Neuronal stem cell (in vitro differentiated cells): ENCODE results near the gene ZBTB40.

Experiments
- DNase-seq: peaks from one replicate; pipeline ENCODE4 v3.0.0-alpha.2; 2013; ENCODE audit warnings: low spot score
- H2AFZ ChIP-seq: one replicate; pipeline ENCODE4 v1.6.1; 2013; ENCODE audit warnings: mild to moderate bottlenecking, low read length, inconsistent platforms
- H2AK5ac ChIP-seq: 2 replicates; pipeline ENCODE4 v1.6.1; 2013; ENCODE audit warnings: low read depth, mild to moderate bottlenecking, inconsistent platforms, low read length, moderate library complexity, mixed read lengths
- H2BK120ac ChIP-seq: 2 replicates; pipeline ENCODE4 v1.6.1; 2013; ENCODE audit warnings: low read depth, mild to moderate bottlenecking, inconsistent platforms, low read length, moderate library complexity, mixed read lengths
- H2BK12ac ChIP-seq: one replicate; pipeline ENCODE4 v1.6.1; 2013; ENCODE audit warnings: low read length, inconsistent platforms
- H2BK15ac ChIP-seq: 2 replicates; pipeline ENCODE4 v1.6.1; 2013; ENCODE audit warnings: mild to moderate bottlenecking, low read length, inconsistent platforms, mixed read lengths
- H2BK5ac ChIP-seq: one replicate; pipeline ENCODE4 v1.6.1; 2013; ENCODE audit warnings: inconsistent platforms, mild to moderate bottlenecking, low read length, moderate library complexity
- H3K14ac ChIP-seq: one replicate; pipeline ENCODE4 v1.6.1; 2013; ENCODE audit warnings: low read length, inconsistent platforms
- H3K18ac ChIP-seq: 2 replicates; pipeline ENCODE4 v1.6.1; 2013; ENCODE audit warnings: low read length, inconsistent platforms
- H3K23ac ChIP-seq: 2 replicates; pipeline ENCODE4 v1.6.1; 2013; ENCODE audit warnings: low read depth, mild to moderate bottlenecking, mixed read lengths, low read length, inconsistent platforms; ENCODE audit not compliant: poor library complexity
- H3K27ac ChIP-seq: replicated peaks from 3 replicates; pipeline ENCODE4 v1.5.1; 2013; ENCODE audit warnings: low read length, inconsistent platforms
- H3K27me3 ChIP-seq, 3 experiments: 2 replicates each; pipeline ENCODE4 v1.6.1; 2013; ENCODE audit warnings: low read length in 3 of 3, mild to moderate bottlenecking in 2 of 3, inconsistent platforms in 1 of 3, low read depth in 1 of 3, mixed read lengths in 1 of 3, moderate library complexity in 1 of 3; ENCODE audit not compliant: control insufficient read depth in 3 of 3, insufficient read depth in 3 of 3
- H3K36me3 ChIP-seq, 2 donors: replicated peaks in 1 of 2; 2 replicates each; pipeline ENCODE4 v1.6.1; 2013; ENCODE audit warnings: low read length in 2 of 2; ENCODE audit not compliant: control insufficient read depth in 2 of 2, insufficient read depth in 2 of 2
- H3K4ac ChIP-seq: 2 replicates; pipeline ENCODE4 v1.6.1; 2013; ENCODE audit warnings: inconsistent platforms, mild to moderate bottlenecking, low read length, moderate library complexity
- H3K4me1 ChIP-seq, 2 donors: 1 replicate in 1 of 2; 2 replicates in 1 of 2; pipeline ENCODE4 v1.6.1; 2013; ENCODE audit warnings: low read length in 2 of 2, low read depth in 1 of 2; ENCODE audit not compliant: control insufficient read depth in 2 of 2, insufficient read depth in 1 of 2
- H3K4me2 ChIP-seq: one replicate; pipeline ENCODE4 v1.6.1; 2013; ENCODE audit warnings: mild to moderate bottlenecking, low read length, inconsistent platforms; ENCODE audit not compliant: insufficient read depth, poor library complexity, severe bottlenecking
- H3K4me3 ChIP-seq, 2 donors: 2 replicates each; pipeline ENCODE4 v1.5.1; 2013; ENCODE audit warnings: low read length in 2 of 2, mild to moderate bottlenecking in 2 of 2, inconsistent platforms in 1 of 2, moderate library complexity in 1 of 2
- H3K79me1 ChIP-seq: one replicate; pipeline ENCODE4 v1.6.1; 2013; ENCODE audit warnings: low read depth, mild to moderate bottlenecking, inconsistent platforms, low read length, moderate library complexity
- H3K9ac ChIP-seq: one replicate; pipeline ENCODE4 v1.6.1; 2013; ENCODE audit warnings: mild to moderate bottlenecking, low read depth, low read length, inconsistent platforms; ENCODE audit not compliant: poor library complexity
- H3K9me3 ChIP-seq, 2 donors: replicated peaks in 1 of 2; 2 replicates each; pipeline versions ENCODE3 to v1.6.1; 2013; ENCODE audit warnings: low read length in 2 of 2, mild to moderate bottlenecking in 2 of 2, inconsistent platforms in 1 of 2, low read depth in 1 of 2, mixed read lengths in 1 of 2, moderate library complexity in 1 of 2; ENCODE audit not compliant: control insufficient read depth in 2 of 2, insufficient read depth in 1 of 2
- H4K8ac ChIP-seq: one replicate; pipeline ENCODE4 v1.6.1; 2013; ENCODE audit warnings: low read depth, mild to moderate bottlenecking, inconsistent platforms, low read length, moderate library complexity
- H4K91ac ChIP-seq: one replicate; pipeline ENCODE4 v1.6.1; 2013; ENCODE audit warnings: low read length, low read depth, mild to moderate bottlenecking, inconsistent platforms; ENCODE audit not compliant: poor library complexity
- WGBS, 2 donors: extraction: QIAGEN DNeasy Blood & Tissue Kit; methylation state at CpG; one replicate each; pipeline ENCODE4 v1.1.7; 2013; ENCODE audit warnings: missing lambda C conversion rate in 2 of 2, mixed read lengths in 1 of 2; ENCODE audit not compliant: insufficient read length in 2 of 2, insufficient replicate concordance in 1 of 2; ENCODE audit errors: extremely low coverage in 2 of 2; 5-methylcytosine and 5-hydroxymethylcytosine counted together

Gene ZBTB40

DNA sequence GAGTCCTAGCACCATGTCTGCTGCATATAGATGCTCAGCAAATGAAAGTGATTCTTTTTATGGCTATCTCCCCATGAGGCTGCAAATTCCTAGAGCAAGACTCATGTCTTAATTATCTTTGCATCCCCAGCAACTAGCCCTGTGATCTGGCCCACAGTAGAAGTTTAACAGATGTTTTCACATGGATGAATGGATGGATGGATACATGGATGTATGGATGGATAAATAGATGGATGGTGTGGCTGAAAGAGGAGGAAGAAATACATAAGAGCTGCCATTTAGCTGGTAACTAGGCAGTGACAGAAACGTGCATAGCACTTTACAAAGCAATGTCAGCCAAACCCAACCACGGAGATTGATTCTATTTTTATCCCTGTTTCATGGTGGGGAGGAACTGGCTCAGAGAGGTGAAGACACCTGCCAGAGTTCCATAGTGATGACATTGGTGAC is 32.7 kb upstream of the ZBTB40 start:
- no peak overlapping the region for H3K14ac ChIP-seq
- H3K9ac ChIP-seq = no peak overlapping the region
- H3K36me3 ChIP-seq = no peaks in the 10 kb centered on the region
- no peak overlapping the region for H3K4me2 ChIP-seq
- H2AFZ ChIP-seq = no peak overlapping the region
- no peak overlapping the region for H3K4ac ChIP-seq
- no peak overlapping the region for H2BK120ac ChIP-seq
- no peak overlapping the region for H2BK15ac ChIP-seq
- no peak overlapping the region for H2AK5ac ChIP-seq
- H3K9me3 ChIP-seq = no peaks in the 10 kb centered on the region
- peaks cover 0 to 31% (median 2%) of the 10 kb centered on the region in 3 experiments for H3K27me3 ChIP-seq
- H3K79me1 ChIP-seq = no peaks in the 10 kb centered on the region
- no peak overlapping the region for H3K23ac ChIP-seq
- peaks cover 0 to 2% of the 10 kb centered on the region in 2 donors for H3K4me1 ChIP-seq
- H2BK12ac ChIP-seq = no peak overlapping the region
- H3K18ac ChIP-seq = no peak overlapping the region
- no peak overlapping the region for H4K8ac ChIP-seq
- no peak overlapping the region for H4K91ac ChIP-seq
- H3K4me3 ChIP-seq = no peak overlapping the region
- no CpG with 5 or more reads among the region's 2 CpGs for WGBS, 2 donors
- no peak for DNase-seq
- H2BK5ac ChIP-seq = no peak overlapping the region
- H3K27ac ChIP-seq = no peak overlapping the region

DNA sequence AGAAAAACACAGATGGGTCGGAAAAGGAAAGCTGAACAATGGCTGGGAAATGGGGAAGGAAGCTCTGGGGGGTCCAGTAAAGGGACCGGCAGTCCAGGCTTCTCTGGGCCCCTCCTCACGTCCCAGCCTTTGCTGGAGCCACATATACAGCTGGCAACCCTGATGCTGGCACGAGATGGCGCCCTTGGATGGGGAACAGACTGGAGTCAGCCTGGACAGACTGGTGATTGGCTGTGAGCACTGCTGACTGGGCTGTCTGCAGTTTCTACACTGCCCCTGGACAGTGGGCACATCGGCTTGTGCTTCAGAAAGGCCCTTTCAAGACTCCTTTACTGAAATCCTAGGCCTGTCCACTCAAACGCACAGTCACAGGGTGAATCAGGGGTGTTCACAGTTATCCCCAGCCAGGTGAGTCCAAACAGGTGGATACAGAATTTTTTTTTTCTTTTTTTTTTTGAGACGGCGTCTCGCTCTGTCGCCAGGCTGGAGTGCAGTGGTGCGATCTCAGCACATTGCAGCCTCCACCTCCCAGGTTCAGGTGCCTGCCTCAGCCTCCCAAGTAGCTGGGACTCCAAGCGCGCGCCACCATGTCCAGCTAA is 31.1 kb upstream of the ZBTB40 start:
- WGBS, 2 donors = no CpG with 5 or more reads among the region's 15 CpGs
- DNase-seq = peak; percentile 70
- no peak overlapping the region for H3K27ac ChIP-seq
- H2BK12ac ChIP-seq = no peak overlapping the region
- H2BK15ac ChIP-seq = no peak overlapping the region
- H3K23ac ChIP-seq = no peak overlapping the region
- peaks cover 0 to 25% (median 2%) of the 10 kb centered on the region in 3 experiments for H3K27me3 ChIP-seq
- no peak overlapping the region for H2BK5ac ChIP-seq
- H3K14ac ChIP-seq = no peak overlapping the region
- H3K79me1 ChIP-seq = no peaks in the 10 kb centered on the region
- H4K8ac ChIP-seq = no peak overlapping the region
- H3K4me1 ChIP-seq = peaks cover 0 to 2% of the 10 kb centered on the region in 2 donors
- no peak overlapping the region for H3K9ac ChIP-seq
- H4K91ac ChIP-seq = no peak overlapping the region
- H3K4me2 ChIP-seq = no peak overlapping the region
- no peak overlapping the region for H3K4me3 ChIP-seq
- no peak overlapping the region for H2AK5ac ChIP-seq
- H2AFZ ChIP-seq = no peak overlapping the region
- no peak overlapping the region for H2BK120ac ChIP-seq
- H3K36me3 ChIP-seq = no peaks in the 10 kb centered on the region
- no peak overlapping the region for H3K4ac ChIP-seq
- H3K9me3 ChIP-seq = no peaks in the 10 kb centered on the region
- H3K18ac ChIP-seq = no peak overlapping the region

DNA sequence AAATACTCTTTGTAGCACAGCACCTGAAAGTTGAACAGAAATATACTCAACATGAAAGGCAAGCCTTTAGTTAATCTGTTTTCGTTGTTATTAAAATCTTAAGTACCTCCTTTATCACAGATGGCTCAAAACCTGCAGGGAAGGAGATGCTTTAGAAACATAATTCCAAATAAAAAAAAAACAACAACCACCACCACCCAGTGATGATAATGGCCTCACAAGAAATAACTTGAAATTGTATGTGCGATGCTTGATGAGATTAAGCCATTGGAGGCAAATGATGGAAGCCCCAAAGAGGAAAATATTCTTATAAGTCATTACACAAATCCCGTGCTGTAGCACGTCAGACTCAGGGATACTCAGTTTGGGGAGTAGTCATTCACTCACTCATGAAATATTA is 24.9 kb upstream of the ZBTB40 start:
- Histone ChIP-seq H3K23ac (no peak overlapping the region), H3K4me3 (no peak overlapping the region), H3K9me3 (no peaks in the 10 kb centered on the region), H3K18ac (no peak overlapping the region), H3K79me1 (no peaks in the 10 kb centered on the region), H3K27ac (no peak overlapping the region), H2AFZ (no peak overlapping the region), H3K4me1 (no peaks in the 10 kb centered on the region), H3K14ac (no peak overlapping the region), H2AK5ac (no peak overlapping the region), H2BK12ac (no peak overlapping the region), H2BK15ac (no peak overlapping the region), H3K4me2 (no peak overlapping the region), H3K9ac (no peak overlapping the region), H2BK5ac (no peak overlapping the region), H3K27me3 (peaks cover 0 to 7% (median 0%) of the 10 kb centered on the region in 3 experiments), H2BK120ac (no peak overlapping the region), H4K91ac (no peak overlapping the region), H3K4ac (no peak overlapping the region), H4K8ac (no peak overlapping the region), H3K36me3 (no peaks in the 10 kb centered on the region)
- WGBS, 2 donors = no CpG with 5 or more reads among the region's 4 CpGs
- no peak for DNase-seq

DNA sequence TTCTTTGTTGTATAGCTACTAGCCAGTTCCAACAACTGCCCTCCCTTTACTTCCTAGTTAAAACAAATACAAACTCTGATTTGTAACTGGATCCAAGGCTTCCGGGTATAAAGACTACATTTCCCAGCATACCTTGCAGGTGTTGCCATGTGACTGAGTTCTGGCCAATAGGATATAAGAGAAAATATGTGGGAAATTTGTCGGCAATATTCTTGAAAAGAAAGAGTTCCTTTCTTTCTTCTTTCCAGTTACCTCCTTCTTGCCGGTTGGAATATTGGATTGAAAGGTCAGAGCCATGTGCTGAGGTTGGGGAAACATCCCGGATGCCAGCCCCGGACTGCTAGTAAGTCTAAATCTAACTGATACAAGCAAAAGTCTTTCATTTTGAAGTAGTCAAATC is 23.0 kb upstream of the ZBTB40 start:
- Histone ChIP-seq H4K8ac (no peak overlapping the region), H3K9ac (no peak overlapping the region), H2BK15ac (no peak overlapping the region), H2BK5ac (no peak overlapping the region), H4K91ac (no peak overlapping the region), H3K4me2 (peak overlapping the region; percentile 18), H3K9me3 (no peaks in the 10 kb centered on the region), H2BK120ac (no peak overlapping the region), H3K79me1 (no peaks in the 10 kb centered on the region), H3K36me3 (no peaks in the 10 kb centered on the region), H3K27me3 (peaks cover 0 to 3% (median 0%) of the 10 kb centered on the region in 3 experiments), H3K18ac (no peak overlapping the region), H3K27ac (no peak overlapping the region), H3K4ac (no peak overlapping the region), H2BK12ac (no peak overlapping the region), H3K14ac (no peak overlapping the region), H2AFZ (peak overlapping the region; percentile 90), H3K4me1 (no peaks in the 10 kb centered on the region), H3K4me3 (peak overlapping the region in 1 of 2 donors; percentile 45), H2AK5ac (no peak overlapping the region), H3K23ac (no peak overlapping the region)
- WGBS, 2 donors = no CpG with 5 or more reads among the region's 5 CpGs
- DNase-seq = no peak
